PFSK-1 (cell line): ENCODE results near the gene ARHGAP15.

Source experiments
- FOXP2 ChIP-seq: optimal IDR thresholded peaks from 2 replicates; pipeline ENCODE3; 2011; ENCODE audit warnings: borderline replicate concordance, control low read depth, inconsistent platforms; ENCODE audit not compliant: insufficient read depth; ENCODE audit errors: extremely low read length, extremely low read depth
- POLR2AphosphoS5 ChIP-seq: IDR thresholded peaks from 2 replicates; pipeline ENCODE4 v1.6.1; 2012; ENCODE audit warnings: low read depth, mild to moderate bottlenecking, control low read depth, low read length, moderate library complexity
- REST ChIP-seq, 2 experiments: IDR thresholded peaks; 2 replicates each; pipeline versions ENCODE4 v1.6.1 to v1.8.0; 2011 to 2012; ENCODE audit warnings: low read depth in 2 of 2, low read length in 2 of 2, control low read depth in 1 of 2, inconsistent platforms in 1 of 2, mild to moderate bottlenecking in 1 of 2, moderate library complexity in 1 of 2; ENCODE audit not compliant: insufficient read depth in 1 of 2
- SIN3A ChIP-seq: IDR thresholded peaks from 2 replicates; pipeline ENCODE4 v1.6.1; 2012; ENCODE audit warnings: mild to moderate bottlenecking, low read length, moderate library complexity, borderline replicate concordance; ENCODE audit not compliant: insufficient read depth
- TAF1 ChIP-seq: IDR thresholded peaks from 2 replicates; pipeline ENCODE4 v1.6.1; 2012; ENCODE audit warnings: low read length, control low read depth, borderline replicate concordance; ENCODE audit not compliant: insufficient read depth

Gene ARHGAP15

GRCh38 chr2:143608063-143608423 is 478.8 kb downstream of the ARHGAP15 start:
- TF ChIP-seq TAF1, result no peak
- TF ChIP-seq FOXP2, result no peak
- no peak for TF ChIP-seq SIN3A
- no peak for TF ChIP-seq POLR2AphosphoS5
- TF ChIP-seq REST (IDR thresholded peaks at IDR 0.05; ENCODE audit: insufficient read depth in 1 of 2, low read depth in 2 of 2, low read length in 2 of 2), result no peak

- TF ChIP-seq TAF1 (no peak), SIN3A (no peak)
These were observed 479.5 kb downstream of the ARHGAP15 start for GRCh38 chr2:143608758-143609157.

- TF ChIP-seq TAF1 (no peak), SIN3A (no peak), POLR2AphosphoS5 (no peak), REST (IDR thresholded peaks at IDR 0.05; ENCODE audit: insufficient read depth in 1 of 2, low read depth in 2 of 2, low read length in 2 of 2) (no peak), FOXP2 (no peak)
These were observed 482.1 kb downstream of the ARHGAP15 start for GRCh38 chr2:143611336-143611735.

- TF ChIP-seq POLR2AphosphoS5 (no peak), SIN3A (no peak), TAF1 (no peak), FOXP2 (no peak), REST (IDR thresholded peaks at IDR 0.05; ENCODE audit: insufficient read depth in 1 of 2, low read depth in 2 of 2, low read length in 2 of 2) (no peak)
These were observed 486.3 kb downstream of the ARHGAP15 start for GRCh38 chr2:143615562-143615961.

GRCh38 chr2:143616452-143616851 is 487.2 kb downstream of the ARHGAP15 start:
- TF ChIP-seq SIN3A, result no peak
- TF ChIP-seq POLR2AphosphoS5, result no peak

GRCh38 chr2:143617803-143618415 is 488.7 kb downstream of the ARHGAP15 start:
- TF ChIP-seq POLR2AphosphoS5 (no peak), TAF1 (no peak), REST (IDR thresholded peaks at IDR 0.05; ENCODE audit: insufficient read depth in 1 of 2, low read depth in 2 of 2, low read length in 2 of 2) (no peak), FOXP2 (no peak), SIN3A (no peak)
